Hepatocyte (in vitro differentiated cells): ENCODE data around the gene C1orf87. TPM values are rescaled to one million over a fixed set of nuclear protein-coding genes. Genes with fewer than 3 reads are reported as not detected.

Experiments
- DNase-seq: peaks from one replicate; pipeline ENCODE4 v3.0.0-alpha.2; 2016; ENCODE audit warnings: low spot score
- H2AFZ ChIP-seq: fragments of 200-600 bp; sonication (generic); 2 replicates; pipeline ENCODE4 v1.6.0; 2016; ENCODE audit warnings: antibody characterized with exemption, mild to moderate bottlenecking
- H3K27ac ChIP-seq: fragments of 200-600 bp; sonication (generic); 2 replicates; pipeline ENCODE4 v1.5.1; 2016; ENCODE audit warnings: mild to moderate bottlenecking
- H3K27me3 ChIP-seq: fragments of 200-600 bp; sonication (generic); 2 replicates; pipeline ENCODE4 v1.6.1; 2016
- H3K36me3 ChIP-seq: fragments of 200-600 bp; sonication (generic); replicated peaks from 2 replicates; pipeline ENCODE4 v1.5.1; 2016; ENCODE audit warnings: low read depth; ENCODE audit not compliant: insufficient read depth
- H3K4me1 ChIP-seq: fragments of 200-600 bp; sonication (generic); 2 replicates; pipeline ENCODE4 v1.5.1; 2016; ENCODE audit warnings: mild to moderate bottlenecking, moderate library complexity; ENCODE audit not compliant: insufficient read depth
- H3K4me2 ChIP-seq: fragments of 200-600 bp; sonication (generic); 2 replicates; pipeline ENCODE4 v1.6.0; 2016
- H3K4me3 ChIP-seq: fragments of 200-600 bp; sonication (generic); 2 replicates; pipeline ENCODE4 v1.5.1; 2016; ENCODE audit warnings: mild to moderate bottlenecking
- H3K79me2 ChIP-seq: fragments of 200-600 bp; sonication (generic); 2 replicates; pipeline ENCODE4 v1.6.0; 2017; ENCODE audit warnings: mild to moderate bottlenecking
- H3K9me2 ChIP-seq: fragments of 200-600 bp; sonication (generic); replicated peaks from 2 replicates; pipeline ENCODE4 v1.6.0; 2017; ENCODE audit warnings: mild to moderate bottlenecking; ENCODE audit not compliant: insufficient read depth
- H3K9me3 ChIP-seq: fragments of 200-600 bp; sonication (generic); 2 replicates; pipeline ENCODE4 v1.5.1; 2016; ENCODE audit warnings: low read depth, mild to moderate bottlenecking
- H4K20me1 ChIP-seq: fragments of 200-600 bp; sonication (generic); 2 replicates; pipeline ENCODE4 v1.6.0; 2016; ENCODE audit warnings: mild to moderate bottlenecking; ENCODE audit not compliant: insufficient read depth, poor library complexity, severe bottlenecking
- EZH2 ChIP-seq: fragments of 200-600 bp; sonication (generic); IDR thresholded peaks from 2 replicates; pipeline ENCODE4 v1.6.1; 2016; ENCODE audit warnings: antibody characterized with exemption, mild to moderate bottlenecking, borderline replicate concordance
- EZH2phosphoT487 ChIP-seq: fragments of 200-600 bp; sonication (generic); IDR thresholded peaks from one replicate; pipeline ENCODE4 v1.6.1; 2018; ENCODE audit warnings: antibody characterized with exemption, mild to moderate bottlenecking, low read depth, moderate library complexity; ENCODE audit not compliant: unreplicated experiment, severe bottlenecking
- WGBS: methylation state at CpG from one replicate; pipeline ENCODE4 v1.1.6; 2016; ENCODE audit warnings: low lambda C conversion rate; ENCODE audit errors: missing lambda C conversion rate; 5-methylcytosine and 5-hydroxymethylcytosine counted together
- polyA plus RNA-seq: library from polyadenylated mRNA; unstranded; fragments of >200 nt; fragmentation: Nextera tagmentation; extraction: Ambion mirVana; gene quantifications from 2 replicates; pipeline ENCODE4 v1.2.1, GENCODE V29; 2016
- total RNA-seq: library from RNA; depleted of rRNA; stranded (reverse); fragments of >200 nt; gene quantifications from 2 replicates; pipeline ENCODE4 v1.2.3, GENCODE V29; 2014
- TF ChIP-seq, protein P1 (sequence below): fragments of 200-600 bp; sonication (generic); IDR thresholded peaks from 2 replicates; pipeline ENCODE4 v1.5.1; 2016; ENCODE audit warnings: antibody characterized with exemption, mild to moderate bottlenecking; ENCODE audit not compliant: poor library complexity

Gene C1orf87
- total and polyA plus RNA-seq, 2 experiments from 2014 or later, result not detected

DNA sequence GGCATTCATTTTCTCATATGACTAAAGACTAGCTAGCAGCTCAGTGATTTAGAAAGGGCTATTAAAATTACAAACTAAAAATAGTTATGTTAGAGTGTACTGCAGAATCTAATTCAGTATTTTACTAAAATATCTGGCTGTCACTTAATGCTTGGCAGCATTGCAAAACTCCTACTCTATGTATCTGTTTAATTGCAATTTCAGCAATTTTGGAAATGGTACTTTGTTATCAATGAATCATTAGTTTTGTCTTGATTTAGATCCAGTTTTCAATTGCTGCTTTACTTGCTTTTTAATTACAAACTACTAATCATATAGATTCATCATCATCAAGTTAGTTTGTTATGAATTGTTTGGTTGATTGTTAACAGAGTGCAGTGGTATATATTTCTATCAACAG is 19.2 kb downstream of the C1orf87 start:
- Histone ChIP-seq H3K27me3 (no peaks in the 10 kb centered on the region), H3K9me3 (no peaks in the 10 kb centered on the region), H4K20me1 (no peaks in the 10 kb centered on the region), H3K4me2 (no peak overlapping the region), H3K4me3 (no peak overlapping the region), H3K9me2 (no peaks in the 10 kb centered on the region), H3K36me3 (no peaks in the 10 kb centered on the region), H3K79me2 (no peaks in the 10 kb centered on the region), H3K27ac (no peak overlapping the region), H3K4me1 (no peaks in the 10 kb centered on the region), H2AFZ (no peak overlapping the region)
- DNase-seq, result no peak
- no peak for TF ChIP-seq EZH2phosphoT487
- no peak for TF ChIP-seq EZH2
- TF ChIP-seq, protein P1, sequence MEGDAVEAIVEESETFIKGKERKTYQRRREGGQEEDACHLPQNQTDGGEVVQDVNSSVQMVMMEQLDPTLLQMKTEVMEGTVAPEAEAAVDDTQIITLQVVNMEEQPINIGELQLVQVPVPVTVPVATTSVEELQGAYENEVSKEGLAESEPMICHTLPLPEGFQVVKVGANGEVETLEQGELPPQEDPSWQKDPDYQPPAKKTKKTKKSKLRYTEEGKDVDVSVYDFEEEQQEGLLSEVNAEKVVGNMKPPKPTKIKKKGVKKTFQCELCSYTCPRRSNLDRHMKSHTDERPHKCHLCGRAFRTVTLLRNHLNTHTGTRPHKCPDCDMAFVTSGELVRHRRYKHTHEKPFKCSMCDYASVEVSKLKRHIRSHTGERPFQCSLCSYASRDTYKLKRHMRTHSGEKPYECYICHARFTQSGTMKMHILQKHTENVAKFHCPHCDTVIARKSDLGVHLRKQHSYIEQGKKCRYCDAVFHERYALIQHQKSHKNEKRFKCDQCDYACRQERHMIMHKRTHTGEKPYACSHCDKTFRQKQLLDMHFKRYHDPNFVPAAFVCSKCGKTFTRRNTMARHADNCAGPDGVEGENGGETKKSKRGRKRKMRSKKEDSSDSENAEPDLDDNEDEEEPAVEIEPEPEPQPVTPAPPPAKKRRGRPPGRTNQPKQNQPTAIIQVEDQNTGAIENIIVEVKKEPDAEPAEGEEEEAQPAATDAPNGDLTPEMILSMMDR, result no peak

DNA sequence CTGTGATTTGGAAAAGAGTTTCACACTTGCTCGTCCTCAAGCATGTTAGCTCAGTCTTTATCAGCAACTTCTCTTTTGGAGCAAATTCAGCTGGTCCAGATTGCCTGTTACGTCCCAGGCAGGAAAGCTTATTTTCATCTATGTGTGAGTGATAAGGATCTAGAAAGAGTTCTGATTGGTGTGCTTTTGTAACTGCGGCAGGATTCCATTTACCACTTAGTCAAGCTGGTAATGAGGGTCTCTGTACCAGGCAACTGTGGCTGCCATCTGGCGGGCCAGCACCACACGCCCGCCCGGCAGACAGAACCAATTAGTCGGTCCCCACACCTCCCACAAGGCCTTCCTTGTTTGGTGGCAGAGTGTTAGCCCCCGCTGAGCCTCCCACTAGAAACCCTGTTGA is 21.0 kb downstream of the C1orf87 start:
- Histone ChIP-seq H3K27me3 (no peaks in the 10 kb centered on the region), H3K9me2 (no peaks in the 10 kb centered on the region), H4K20me1 (no peaks in the 10 kb centered on the region), H3K27ac (no peak overlapping the region), H3K36me3 (no peaks in the 10 kb centered on the region), H3K4me3 (no peak overlapping the region), H3K79me2 (no peaks in the 10 kb centered on the region), H2AFZ (no peak overlapping the region), H3K4me2 (no peak overlapping the region), H3K4me1 (no peaks in the 10 kb centered on the region), H3K9me3 (no peaks in the 10 kb centered on the region)
- DNase-seq, result no peak
- TF ChIP-seq EZH2phosphoT487, result no peak
- no peak for TF ChIP-seq EZH2
- TF ChIP-seq, protein P1, result no peak
- WGBS, result 66% methylated on average over 9 of the region's 9 CpGs

DNA sequence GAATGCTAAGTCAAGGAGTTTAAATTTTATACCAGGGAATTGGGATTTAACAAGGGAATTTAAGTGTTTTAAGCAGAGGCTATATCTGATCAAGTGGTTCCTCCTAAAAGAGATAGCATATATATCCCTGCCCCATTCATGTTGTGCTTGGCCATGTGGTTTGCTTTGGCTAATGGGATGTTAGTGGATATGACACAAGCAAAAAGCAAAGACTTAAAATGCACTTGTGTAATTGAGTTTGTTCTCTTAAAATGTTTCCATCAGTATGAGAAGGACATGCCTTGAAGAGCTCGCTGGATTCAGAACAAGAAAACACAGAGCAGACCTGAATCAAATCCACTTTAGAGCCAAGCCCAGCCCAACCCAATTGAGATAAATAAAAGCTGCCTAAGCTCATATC is 22.4 kb downstream of the C1orf87 start:
- Histone ChIP-seq H3K4me3 (no peak overlapping the region), H2AFZ (no peak overlapping the region), H3K27me3 (no peaks in the 10 kb centered on the region), H3K79me2 (no peaks in the 10 kb centered on the region), H3K4me1 (no peaks in the 10 kb centered on the region), H3K4me2 (no peak overlapping the region), H4K20me1 (no peaks in the 10 kb centered on the region), H3K27ac (no peak overlapping the region), H3K36me3 (no peaks in the 10 kb centered on the region), H3K9me2 (no peaks in the 10 kb centered on the region), H3K9me3 (no peaks in the 10 kb centered on the region)
- WGBS, result 96% methylated on average over 1 of the region's 1 CpG
- DNase-seq, result no peak
- no peak for TF ChIP-seq EZH2
- TF ChIP-seq EZH2phosphoT487, result no peak
- TF ChIP-seq, protein P1, result no peak

DNA sequence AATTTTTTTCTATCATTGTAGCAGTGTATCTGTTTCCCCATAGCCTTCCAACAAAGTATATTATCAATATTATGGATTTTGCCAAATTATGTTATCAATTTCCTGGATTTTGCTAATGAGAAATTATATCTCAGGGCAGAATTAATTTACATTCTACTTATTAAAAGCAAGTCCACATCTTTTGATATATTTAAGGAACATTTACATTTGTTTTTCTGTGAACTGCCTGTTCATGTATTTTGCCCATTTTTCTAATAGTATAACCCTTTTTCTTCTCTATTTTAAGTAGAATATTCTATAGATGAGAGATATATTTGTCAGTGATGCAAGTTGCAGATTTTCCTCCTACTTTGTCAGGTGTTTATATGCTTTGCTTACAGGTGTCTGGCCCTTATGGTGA is 24.4 kb downstream of the C1orf87 start:
- Histone ChIP-seq H3K79me2 (no peaks in the 10 kb centered on the region), H2AFZ (no peak overlapping the region), H3K9me3 (no peaks in the 10 kb centered on the region), H3K4me1 (no peaks in the 10 kb centered on the region), H3K9me2 (no peaks in the 10 kb centered on the region), H3K4me2 (no peak overlapping the region), H3K27me3 (no peaks in the 10 kb centered on the region), H3K27ac (no peak overlapping the region), H4K20me1 (no peaks in the 10 kb centered on the region), H3K36me3 (no peaks in the 10 kb centered on the region), H3K4me3 (no peak overlapping the region)
- DNase-seq, result no peak
- TF ChIP-seq, protein P1, result no peak
- TF ChIP-seq EZH2phosphoT487 (no peak), EZH2 (no peak)
